ENCODE measurements around the gene TLX2.

The TLX2 gene

DNA sequence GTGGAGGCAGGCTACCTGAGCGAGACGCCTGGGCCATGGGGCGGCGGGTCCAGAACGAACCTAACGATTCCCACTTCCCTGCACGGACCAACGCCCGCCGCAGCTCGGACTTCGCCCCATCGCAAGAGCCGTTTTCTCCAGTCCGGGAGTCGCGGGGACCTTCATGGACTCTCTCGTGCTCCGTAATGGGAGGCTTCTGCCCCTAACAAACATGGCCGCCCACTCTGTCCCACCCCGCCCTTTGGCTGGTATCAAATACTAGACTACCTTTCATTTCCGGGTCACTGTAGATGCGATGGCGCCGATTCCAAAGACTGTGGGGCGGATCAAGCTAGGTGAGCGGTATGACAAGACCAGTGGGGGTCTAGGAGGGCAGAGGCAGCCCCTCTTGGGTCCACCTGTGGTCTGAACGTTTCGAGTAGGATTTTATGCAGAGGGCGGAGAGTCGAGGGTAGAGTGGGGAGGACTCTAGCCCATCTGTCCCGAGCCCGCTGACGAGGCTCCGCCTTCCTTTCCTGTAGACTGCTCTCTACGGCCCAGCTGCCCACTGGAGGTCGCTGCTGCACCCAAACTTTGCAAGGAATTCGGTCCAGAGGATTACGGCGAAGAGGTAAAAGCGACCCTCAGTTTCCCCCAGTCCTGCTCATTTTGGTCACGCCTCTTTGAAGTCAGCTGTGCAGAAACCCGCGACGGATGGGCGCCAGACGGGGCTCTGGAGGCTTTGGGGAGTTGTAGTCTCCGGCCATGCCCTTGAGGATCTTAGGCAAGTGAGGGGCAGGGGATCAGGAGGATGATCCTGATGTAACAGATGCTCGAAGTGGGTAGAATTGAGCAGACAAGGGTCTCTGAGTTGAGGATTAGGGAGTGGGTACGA lies 31.2 kb upstream of the TLX2 start, which contains the start of the genes CCDC142 and TTC31 (continued):
- TF ChIP-seq SALL2 (tag by site-specific recombination; IDR thresholded peaks at IDR 0.05; ENCODE audit: borderline replicate concordance) (no peak), KLF17 (tag by site-specific recombination; IDR thresholded peaks at IDR 0.05) (peak; percentile 32; the same call in 1 of the 2 replicates), OSR2 (tag by site-specific recombination; IDR thresholded peaks at IDR 0.05) (no peak), ZNF140 (tag by site-specific recombination; IDR thresholded peaks at IDR 0.05) (no peak), ZNF394 (tag by site-specific recombination; IDR thresholded peaks at IDR 0.05; ENCODE audit: borderline replicate concordance) (no peak), ZNF792 (tag by site-specific recombination; IDR thresholded peaks at IDR 0.05) (no peak), ZNF747 (tag by site-specific recombination; IDR thresholded peaks at IDR 0.05) (no peak), ZNF157 (tag by site-specific recombination; IDR thresholded peaks at IDR 0.05) (no peak), ZNF549 (tag by site-specific recombination; IDR thresholded peaks at IDR 0.05) (no peak), ZNF701 (tag by site-specific recombination; IDR thresholded peaks at IDR 0.05) (no peak), PRDM1 (tag by site-specific recombination; IDR thresholded peaks at IDR 0.05) (no peak), HOXC10 (CRISPR knock-in tag; IDR thresholded peaks at IDR 0.05) (no peak), ZEB2 (tag by site-specific recombination; IDR thresholded peaks at IDR 0.05) (peak; percentile 47; the same call in 1 of the 2 replicates), KLF16 (tag by site-specific recombination; IDR thresholded peaks at IDR 0.05) (0 out of 2 replicates have a peak, but pooled peaks have one; percentile 28), ZNF280D (tag by site-specific recombination; IDR thresholded peaks at IDR 0.05) (no peak), ZSCAN30 (tag by site-specific recombination; IDR thresholded peaks at IDR 0.05) (peak; percentile 10), ZNF404 (tag by site-specific recombination; IDR thresholded peaks at IDR 0.05) (no peak), MEIS1 (CRISPR knock-in tag; IDR thresholded peaks at IDR 0.05; ENCODE audit: borderline replicate concordance) (no peak), EGR2 (tag by site-specific recombination; IDR thresholded peaks at IDR 0.05; ENCODE audit: low read depth) (peak; percentile 3; the same call in 1 of the 2 replicates), ZNF777 (tag by site-specific recombination; IDR thresholded peaks at IDR 0.05; ENCODE audit: borderline replicate concordance) (no peak), GLIS2 (tag by site-specific recombination; IDR thresholded peaks at IDR 0.05) (no peak; the same call in 1 of the 2 replicates)
- TF ChIP-seq, protein P1, sequence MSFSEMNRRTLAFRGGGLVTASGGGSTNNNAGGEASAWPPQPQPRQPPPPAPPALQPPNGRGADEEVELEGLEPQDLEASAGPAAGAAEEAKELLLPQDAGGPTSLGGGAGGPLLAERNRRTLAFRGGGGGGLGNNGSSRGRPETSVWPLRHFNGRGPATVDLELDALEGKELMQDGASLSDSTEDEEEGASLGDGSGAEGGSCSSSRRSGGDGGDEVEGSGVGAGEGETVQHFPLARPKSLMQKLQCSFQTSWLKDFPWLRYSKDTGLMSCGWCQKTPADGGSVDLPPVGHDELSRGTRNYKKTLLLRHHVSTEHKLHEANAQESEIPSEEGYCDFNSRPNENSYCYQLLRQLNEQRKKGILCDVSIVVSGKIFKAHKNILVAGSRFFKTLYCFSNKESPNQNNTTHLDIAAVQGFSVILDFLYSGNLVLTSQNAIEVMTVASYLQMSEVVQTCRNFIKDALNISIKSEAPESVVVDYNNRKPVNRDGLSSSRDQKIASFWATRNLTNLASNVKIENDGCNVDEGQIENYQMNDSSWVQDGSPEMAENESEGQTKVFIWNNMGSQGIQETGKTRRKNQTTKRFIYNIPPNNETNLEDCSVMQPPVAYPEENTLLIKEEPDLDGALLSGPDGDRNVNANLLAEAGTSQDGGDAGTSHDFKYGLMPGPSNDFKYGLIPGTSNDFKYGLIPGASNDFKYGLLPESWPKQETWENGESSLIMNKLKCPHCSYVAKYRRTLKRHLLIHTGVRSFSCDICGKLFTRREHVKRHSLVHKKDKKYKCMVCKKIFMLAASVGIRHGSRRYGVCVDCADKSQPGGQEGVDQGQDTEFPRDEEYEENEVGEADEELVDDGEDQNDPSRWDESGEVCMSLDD (tag by site-specific recombination; IDR thresholded peaks at IDR 0.05), result 0 out of 2 replicates have a peak, but pooled peaks have one; percentile 34
- TF ChIP-seq, protein P2, sequence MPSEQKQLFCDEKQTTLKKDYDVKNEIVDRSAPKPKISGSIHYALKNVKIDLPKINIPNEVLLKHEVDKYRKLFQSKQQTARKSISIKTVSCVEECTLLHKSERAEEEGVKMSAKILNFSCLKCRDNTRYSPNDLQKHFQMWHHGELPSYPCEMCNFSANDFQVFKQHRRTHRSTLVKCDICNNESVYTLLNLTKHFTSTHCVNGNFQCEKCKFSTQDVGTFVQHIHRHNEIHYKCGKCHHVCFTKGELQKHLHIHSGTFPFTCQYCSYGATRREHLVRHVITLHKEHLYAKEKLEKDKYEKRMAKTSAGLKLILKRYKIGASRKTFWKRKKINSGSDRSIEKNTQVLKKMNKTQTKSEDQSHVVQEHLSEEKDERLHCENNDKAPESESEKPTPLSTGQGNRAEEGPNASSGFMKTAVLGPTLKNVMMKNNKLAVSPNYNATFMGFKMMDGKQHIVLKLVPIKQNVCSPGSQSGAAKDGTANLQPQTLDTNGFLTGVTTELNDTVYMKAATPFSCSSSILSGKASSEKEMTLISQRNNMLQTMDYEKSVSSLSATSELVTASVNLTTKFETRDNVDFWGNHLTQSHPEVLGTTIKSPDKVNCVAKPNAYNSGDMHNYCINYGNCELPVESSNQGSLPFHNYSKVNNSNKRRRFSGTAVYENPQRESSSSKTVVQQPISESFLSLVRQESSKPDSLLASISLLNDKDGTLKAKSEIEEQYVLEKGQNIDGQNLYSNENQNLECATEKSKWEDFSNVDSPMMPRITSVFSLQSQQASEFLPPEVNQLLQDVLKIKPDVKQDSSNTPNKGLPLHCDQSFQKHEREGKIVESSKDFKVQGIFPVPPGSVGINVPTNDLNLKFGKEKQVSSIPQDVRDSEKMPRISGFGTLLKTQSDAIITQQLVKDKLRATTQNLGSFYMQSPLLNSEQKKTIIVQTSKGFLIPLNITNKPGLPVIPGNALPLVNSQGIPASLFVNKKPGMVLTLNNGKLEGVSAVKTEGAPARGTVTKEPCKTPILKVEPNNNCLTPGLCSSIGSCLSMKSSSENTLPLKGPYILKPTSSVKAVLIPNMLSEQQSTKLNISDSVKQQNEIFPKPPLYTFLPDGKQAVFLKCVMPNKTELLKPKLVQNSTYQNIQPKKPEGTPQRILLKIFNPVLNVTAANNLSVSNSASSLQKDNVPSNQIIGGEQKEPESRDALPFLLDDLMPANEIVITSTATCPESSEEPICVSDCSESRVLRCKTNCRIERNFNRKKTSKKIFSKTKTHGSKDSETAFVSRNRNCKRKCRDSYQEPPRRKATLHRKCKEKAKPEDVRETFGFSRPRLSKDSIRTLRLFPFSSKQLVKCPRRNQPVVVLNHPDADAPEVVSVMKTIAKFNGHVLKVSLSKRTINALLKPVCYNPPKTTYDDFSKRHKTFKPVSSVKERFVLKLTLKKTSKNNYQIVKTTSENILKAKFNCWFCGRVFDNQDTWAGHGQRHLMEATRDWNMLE (tag by site-specific recombination; conservative IDR thresholded peaks at IDR 0.05; ENCODE audit: low read depth), result peak; percentile 87
- TF ChIP-seq, protein P3, sequence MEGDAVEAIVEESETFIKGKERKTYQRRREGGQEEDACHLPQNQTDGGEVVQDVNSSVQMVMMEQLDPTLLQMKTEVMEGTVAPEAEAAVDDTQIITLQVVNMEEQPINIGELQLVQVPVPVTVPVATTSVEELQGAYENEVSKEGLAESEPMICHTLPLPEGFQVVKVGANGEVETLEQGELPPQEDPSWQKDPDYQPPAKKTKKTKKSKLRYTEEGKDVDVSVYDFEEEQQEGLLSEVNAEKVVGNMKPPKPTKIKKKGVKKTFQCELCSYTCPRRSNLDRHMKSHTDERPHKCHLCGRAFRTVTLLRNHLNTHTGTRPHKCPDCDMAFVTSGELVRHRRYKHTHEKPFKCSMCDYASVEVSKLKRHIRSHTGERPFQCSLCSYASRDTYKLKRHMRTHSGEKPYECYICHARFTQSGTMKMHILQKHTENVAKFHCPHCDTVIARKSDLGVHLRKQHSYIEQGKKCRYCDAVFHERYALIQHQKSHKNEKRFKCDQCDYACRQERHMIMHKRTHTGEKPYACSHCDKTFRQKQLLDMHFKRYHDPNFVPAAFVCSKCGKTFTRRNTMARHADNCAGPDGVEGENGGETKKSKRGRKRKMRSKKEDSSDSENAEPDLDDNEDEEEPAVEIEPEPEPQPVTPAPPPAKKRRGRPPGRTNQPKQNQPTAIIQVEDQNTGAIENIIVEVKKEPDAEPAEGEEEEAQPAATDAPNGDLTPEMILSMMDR (tag by site-specific recombination; IDR thresholded peaks at IDR 0.05), result peak; percentile 88

All from HEK293 (cell line).